ENCODE data around the gene CREB3L1.

DNA sequence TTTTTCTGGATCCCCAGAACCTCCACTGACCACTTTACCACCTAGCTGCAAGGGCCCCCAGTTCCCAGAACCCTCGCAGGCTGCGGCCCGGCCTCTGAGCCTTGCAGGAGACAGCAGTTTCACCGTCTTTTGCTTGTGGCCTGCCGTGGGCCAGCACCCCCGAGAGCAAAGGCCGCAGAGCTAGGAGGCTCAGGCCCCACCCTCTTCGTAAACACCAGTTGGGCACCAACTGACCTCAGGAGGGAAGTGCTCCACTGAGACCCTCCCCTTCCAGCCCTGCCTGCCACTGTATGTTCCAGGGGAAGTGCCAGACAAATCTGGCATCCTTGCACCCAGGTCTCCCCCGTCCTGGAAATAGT, 23.4 kb upstream of the CREB3L1 start:
- no peak for TF ChIP-seq EP300 (IDR thresholded peaks at IDR 0.05; ENCODE audit: borderline replicate concordance)
- TF ChIP-seq TAF1 (IDR thresholded peaks at IDR 0.05; ENCODE audit: low read depth) = no peak
- TF ChIP-seq CEBPB (IDR thresholded peaks at IDR 0.05) = no peak
- TF ChIP-seq, protein P1, sequence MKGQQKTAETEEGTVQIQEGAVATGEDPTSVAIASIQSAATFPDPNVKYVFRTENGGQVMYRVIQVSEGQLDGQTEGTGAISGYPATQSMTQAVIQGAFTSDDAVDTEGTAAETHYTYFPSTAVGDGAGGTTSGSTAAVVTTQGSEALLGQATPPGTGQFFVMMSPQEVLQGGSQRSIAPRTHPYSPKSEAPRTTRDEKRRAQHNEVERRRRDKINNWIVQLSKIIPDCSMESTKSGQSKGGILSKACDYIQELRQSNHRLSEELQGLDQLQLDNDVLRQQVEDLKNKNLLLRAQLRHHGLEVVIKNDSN (IDR thresholded peaks at IDR 0.05) = no peak
